Ureter (tissue), 1 donor: ENCODE measurements around the gene FZD8. TPM values are rescaled to one million over a fixed set of nuclear protein-coding genes. Genes with fewer than 3 reads are reported as not detected.

ENCODE experiments used
- DNase-seq: peaks from one replicate; pipeline ENCODE4 v3.0.0-alpha.2; 2020; ENCODE audit warnings: low spot score
- total RNA-seq: library from RNA; stranded (reverse); gene quantifications from one replicate; pipeline ENCODE4 v1.2.4, GENCODE V29; 2023
- donor health status: DM: yes; HTN: yes; CAD: no.

FZD8 gene
- total RNA-seq, 1 donor from 2014 or later, result 2.6 TPM

DNA sequence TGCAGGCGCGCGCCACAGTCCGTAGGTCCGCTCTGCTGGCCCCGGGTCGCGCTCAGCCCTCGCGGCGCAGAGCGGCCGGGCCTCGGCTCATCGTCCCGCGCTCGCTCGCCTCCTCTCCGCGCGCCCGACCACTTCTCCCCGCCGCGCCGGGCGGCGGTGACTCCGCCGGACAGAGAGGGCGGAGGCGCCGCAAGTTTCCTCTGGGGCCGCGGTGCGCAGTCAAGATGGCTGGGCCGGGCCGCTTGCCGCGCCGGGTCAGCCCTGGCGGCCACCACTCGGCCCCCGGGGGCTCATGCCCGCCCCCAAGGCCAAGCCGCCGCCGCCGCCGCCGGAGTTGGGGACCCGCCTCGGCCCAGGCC, 441 bp downstream of the FZD8 start:
- no peak for DNase-seq

- DNase-seq, result peak; percentile 63
Observed at GRCh38 chr10:35640951-35641675, 983 bp downstream of the FZD8 start.

DNA sequence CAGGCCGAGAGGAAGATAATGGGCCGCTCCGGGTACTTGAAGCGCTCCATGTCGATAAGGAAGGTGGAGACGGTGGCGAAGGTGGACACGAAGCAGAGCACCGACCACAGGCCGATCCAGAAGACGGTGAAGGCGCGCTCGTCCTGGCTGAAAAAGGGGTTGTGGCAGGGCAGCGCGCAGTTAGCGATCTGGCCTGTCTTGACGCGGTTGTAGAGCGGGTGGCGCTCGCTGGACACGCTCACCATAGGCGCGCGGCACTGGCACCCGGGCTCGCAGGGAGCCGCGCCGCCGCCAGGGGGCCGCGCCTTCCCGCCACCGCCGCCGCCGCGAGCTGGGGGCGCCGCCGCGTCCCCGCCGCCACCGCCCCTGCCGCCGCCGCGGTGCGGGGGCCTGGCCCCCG, 1.6 kb downstream of the FZD8 start:
- no peak for DNase-seq

GRCh38 chr10:35639728-35640401, 2.2 kb downstream of the FZD8 start:
- no peak for DNase-seq

DNA sequence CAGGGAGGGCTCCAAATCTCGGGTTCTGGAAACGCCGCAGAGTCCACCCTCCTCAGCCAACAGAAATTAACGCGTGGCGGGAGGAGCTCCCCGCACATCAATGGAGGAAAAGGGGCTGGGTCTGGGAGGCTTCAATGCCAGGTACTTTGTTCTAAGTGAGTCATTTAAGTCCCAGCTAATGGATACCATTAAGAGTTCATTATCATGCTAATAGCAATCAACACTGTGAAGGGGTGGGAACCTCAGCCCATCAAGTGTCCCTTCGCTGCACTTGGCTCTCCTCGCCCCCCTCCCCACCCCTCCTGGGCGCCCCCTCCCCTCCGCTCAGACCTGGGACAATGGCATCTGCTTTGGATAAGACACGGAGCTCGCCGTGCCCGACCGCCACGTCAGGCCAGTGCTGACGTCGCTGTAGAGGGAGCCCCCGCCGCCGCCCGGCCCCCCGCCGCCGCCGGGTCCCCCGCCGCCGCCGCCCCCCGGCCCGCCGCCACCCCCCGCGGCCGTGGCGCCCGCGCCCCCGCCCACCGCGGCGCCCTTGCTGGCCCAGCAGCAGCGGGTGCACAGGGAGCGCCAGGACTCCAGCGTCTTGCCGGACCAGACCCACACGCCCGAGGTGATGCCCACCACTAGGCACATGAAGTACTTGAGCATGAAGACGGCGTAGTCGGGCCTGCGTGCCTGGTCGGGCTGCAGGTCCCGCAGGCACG, 2.9 kb downstream of the FZD8 start:
- DNase-seq, result no peak

DNA sequence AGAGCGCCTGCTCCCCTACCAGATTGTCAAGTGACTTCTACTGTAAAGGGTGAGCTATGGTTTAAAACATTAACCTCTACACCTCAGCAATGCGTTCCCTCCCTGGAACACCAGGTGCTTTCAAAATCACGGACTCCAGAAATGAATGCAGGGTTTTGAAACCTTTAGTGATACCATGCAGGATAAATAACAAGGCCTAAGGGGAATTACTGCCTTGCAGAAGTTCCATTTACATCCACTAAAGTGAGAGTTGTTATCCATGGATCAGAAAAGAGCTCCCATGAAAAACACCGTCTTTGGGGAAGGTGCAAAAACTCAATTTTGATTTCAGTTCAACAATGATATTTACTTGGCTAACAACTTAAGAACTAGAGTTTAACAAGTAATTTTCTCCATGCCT, 4.0 kb downstream of the FZD8 start:
- DNase-seq, result no peak

DNA sequence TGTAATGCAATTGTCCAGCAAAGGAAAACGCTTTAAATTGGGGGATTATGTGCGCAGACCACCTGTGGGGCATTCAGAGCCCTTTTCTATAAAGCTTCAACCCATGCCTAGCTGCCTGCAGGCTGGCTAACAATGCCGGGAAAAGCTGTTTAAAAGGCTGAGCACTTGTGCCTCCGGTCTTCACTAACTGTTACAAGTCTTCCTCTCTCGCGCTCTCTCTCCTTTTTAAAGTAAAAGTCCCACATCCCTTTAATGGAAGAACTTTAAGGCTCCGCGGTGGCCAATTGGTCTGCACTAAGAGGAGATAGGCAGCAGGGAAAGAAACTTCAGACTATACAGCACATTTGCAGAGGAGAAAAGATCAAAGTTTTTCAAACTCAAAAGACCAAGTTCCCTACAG, 4.6 kb downstream of the FZD8 start:
- DNase-seq, result no peak

- DNase-seq, result no peak
Observed at GRCh38 chr10:35636956-35637355, 5.1 kb downstream of the FZD8 start.

DNA sequence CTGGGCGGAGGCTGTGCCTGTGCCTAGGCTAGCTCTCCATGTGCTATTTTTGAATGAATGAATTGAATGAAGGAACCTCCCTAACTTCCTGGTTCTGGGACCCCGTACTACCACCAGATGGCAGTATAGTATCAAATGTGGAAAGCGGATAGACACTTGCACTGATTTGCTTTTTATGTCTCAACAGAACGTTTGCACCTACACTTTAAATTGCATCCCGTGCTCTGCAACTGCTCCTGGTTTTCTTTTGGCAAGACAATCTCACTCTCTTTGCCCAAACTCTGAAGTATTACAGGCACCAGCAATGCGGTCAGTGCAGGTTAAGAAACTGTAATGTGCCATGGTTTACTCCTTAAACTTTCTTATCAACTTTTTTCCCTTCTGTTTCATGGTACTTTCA, 6.5 kb downstream of the FZD8 start:
- peak; percentile 56 for DNase-seq

DNA sequence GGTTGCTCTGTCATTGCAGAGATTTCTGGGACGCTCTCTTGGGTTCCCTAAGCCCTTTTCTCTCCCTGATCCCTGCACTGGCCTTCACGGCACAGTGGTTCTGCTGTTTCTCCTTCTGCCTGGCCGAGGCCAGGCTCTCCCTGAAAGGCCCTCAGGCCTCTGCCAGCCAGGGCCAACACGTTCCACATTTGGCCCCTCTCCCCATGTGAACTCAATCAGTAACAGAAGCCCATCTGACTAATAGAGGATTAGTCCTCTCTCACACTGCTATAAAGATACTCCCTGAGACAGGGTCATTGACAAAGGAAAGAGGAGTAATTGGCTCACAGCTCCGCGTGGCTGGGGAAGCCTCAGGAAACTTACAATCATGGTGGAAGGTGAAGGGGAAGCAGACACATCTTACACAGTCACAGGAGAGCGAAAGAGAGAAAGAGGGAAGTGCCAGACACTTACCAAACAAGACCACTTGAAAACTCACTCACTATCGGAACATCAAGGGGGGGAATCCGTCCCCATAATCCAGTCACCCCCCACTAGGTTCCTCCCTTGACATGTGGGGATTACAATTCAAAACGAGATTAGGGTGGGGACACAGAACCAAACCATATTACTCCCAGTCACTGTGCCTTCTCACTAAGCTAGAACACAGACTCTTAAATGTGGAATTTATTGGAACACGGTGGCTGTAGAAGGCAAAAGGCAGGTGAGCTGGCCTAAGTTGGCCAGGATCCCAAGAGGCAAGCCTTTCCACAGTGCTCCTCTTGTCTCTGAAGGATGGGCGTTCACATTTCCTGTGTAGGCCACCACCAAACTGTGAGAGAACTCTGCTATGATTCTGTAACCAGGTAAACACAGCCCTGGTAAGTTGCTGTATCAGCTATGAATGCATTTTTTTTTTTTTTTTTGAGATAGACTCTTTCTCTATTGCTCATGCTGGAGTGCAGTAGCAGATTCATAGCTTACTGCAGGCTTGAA, 8.8 kb downstream of the FZD8 start:
- DNase-seq, result no peak

- DNase-seq, result no peak
Observed at GRCh38 chr10:35632027-35632426, 10.1 kb downstream of the FZD8 start.

- DNase-seq, result no peak
Observed at GRCh38 chr10:35631404-35631803, 10.7 kb downstream of the FZD8 start.

DNA sequence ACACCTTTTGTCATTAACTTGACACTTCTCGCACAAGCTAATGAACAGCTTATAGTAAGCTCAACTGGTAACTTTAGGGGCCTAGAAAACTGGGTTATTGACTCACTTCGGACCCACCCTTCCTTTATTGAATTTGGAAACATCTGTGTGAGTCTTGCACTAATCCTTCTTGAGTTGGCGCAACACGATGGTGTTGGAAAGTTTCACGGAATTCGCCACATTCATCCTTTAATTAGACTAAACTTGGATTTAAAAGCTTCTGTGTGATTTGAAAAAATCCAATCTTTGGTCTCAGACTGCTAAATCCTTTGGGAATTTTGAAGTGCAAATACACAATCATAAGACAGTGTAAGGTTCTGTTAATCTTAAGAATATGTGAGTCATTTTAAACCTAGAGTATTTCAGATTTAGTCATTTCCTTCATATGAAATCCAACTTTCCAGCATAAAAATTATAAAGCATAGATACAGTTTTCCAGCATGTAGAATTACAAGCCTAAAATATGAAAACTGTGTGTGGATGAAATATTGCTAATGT, 15.1 kb downstream of the FZD8 start:
- DNase-seq, result no peak

DNA sequence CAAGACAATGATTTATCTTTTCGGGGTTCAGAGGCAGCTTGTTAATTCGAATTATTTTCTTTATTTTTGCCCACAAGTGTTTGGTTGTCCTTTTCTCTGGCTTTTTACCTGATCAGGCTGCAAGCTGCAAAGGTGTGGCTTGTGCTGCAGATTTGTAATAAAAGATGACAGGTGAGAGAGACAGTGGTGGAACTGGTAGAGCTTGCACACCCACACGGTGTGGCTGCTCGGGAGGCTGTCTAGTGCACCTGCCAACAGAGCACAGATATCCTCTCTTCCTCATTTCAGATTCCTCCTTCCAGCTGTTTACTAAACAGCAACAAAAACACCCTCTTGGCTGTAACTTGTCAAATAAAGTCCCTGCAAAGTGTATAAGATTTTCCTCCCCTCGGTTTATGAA, 27.8 kb downstream of the FZD8 start:
- no peak for DNase-seq

GRCh38 chr10:35613597-35614226, 28.4 kb downstream of the FZD8 start:
- DNase-seq, result no peak

DNA sequence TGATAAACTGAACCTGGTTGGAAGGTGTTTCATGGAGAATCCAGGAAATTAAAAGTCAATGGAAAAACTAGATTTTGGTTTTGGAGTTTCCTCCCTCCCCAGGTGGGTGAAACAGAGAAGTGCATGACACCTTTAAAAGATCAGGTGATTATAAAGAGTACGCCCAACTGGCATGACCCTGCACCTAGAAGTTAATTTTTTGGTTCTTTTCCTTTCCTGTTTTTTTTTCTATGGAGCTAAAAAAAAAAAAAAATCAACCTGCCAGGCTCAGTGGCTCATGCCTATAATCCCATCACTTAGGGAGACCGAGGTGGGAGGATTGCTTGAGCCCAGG, 29.0 kb downstream of the FZD8 start:
- DNase-seq, result no peak

DNA sequence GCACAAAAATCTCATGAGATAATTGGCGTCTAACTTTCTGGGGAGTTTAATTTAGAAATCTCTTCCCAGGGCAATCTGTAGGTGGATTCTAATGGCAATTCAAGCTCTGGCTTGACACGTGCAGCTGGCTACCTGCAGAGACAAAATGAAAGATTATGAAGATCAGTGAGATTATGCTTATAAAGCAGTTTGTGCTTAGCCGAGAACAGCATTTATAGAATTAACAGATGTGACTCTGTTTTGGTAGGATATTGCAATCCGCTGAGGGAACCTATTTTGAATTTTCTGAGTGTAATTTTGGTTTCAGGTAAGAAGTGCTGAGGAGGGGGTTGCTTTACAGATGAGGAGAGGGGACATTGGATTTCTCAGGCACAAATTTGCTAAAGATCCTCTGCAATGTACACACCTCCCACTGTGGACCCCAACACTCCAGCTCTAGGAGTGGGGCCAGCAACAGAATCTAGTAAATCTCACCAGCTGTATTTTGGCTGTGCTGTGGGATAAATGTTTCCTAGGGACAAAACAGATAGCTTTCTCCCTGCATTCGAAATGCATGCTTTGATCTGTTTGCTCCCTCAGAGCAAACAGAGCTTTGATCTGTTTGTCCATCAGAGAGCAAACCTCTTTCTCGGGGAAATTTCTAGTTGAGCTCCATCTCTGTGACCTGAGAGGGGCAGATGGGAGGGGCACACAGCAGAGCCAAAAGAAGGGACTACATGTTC, 29.6 kb downstream of the FZD8 start:
- DNase-seq, result no peak

DNA sequence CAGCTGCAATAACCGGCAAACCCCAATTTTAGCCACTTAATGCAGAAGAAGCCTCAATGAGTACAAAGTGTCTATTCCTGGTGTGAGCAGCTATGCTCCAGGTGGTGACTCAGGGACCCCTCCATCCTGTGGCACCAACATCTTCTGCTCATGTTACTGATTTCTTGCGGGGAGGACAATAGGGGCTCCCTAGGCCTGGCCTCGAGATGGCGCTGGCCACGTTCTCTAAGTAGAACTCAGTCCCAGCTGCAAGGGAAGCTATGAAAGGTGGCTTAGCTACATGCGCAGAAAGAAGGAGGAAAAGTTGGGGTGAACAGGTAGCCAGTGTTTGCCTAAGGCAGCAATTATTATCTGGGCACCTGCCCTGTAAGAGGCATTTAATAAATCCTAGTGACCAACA, 30.3 kb downstream of the FZD8 start:
- no peak for DNase-seq

GRCh38 chr10:35608328-35608672, 33.8 kb downstream of the FZD8 start:
- no peak for DNase-seq

GRCh38 chr10:35607475-35608327, 34.4 kb downstream of the FZD8 start:
- DNase-seq, result no peak
